Stimulated activated CD8-positive, alpha-beta memory T cell treated with anti-CD3 and anti-CD28 coated beads, Interleukin-7, amount 100 ng/mL, for 24 hours (primary cell): ENCODE results near the gene ARPIN.
"Not testable (repeated sequence)": the region's sequence is repeated elsewhere in the genome, so short reads cannot be mapped to it uniquely, and the experiment has no call there.

Experiments
- DNase-seq: peaks from one replicate; pipeline ENCODE4 v3.0.0-alpha.2; 2020; ENCODE audit warnings: low read depth

Gene ARPIN

GRCh38 chr15:89912674-89913396 is at the start of gene ARPIN:
ARPIN (minus strand) TSS chr15:89912952; CDS start chr15:89912835, 117 bp downstream.
- DNase-seq: no peak

- no peak for DNase-seq
Measured at GRCh38 chr15:89958107-89958805, 45.5 kb upstream of the ARPIN start.

DNA sequence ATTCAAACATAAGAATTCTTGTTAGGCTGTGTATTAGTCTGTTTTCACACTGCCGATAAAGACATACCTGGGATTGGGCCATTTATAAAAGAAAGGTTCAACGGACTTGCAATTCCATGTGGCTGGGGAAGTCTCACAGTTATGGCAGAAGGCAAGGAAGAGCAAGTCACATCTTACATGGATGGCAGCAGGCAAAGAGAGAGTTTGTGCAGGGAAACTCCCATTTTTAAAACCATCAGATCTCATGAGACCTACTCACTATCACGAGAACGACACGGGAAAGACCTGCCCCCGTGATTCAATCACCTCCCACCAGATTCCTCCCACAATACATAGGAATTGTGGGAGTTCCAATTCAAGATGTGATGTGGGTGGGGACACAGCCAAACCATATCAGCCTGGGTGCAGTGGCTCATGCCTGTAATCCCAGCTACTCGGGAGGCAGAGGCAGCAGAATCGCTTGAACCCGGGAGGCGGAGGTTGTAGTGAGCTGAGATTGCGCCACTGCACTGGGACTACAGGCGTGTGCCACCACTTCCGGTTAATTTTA is 42.8 kb upstream of the ARPIN start:
- DNase-seq: not testable (repeated sequence)

DNA sequence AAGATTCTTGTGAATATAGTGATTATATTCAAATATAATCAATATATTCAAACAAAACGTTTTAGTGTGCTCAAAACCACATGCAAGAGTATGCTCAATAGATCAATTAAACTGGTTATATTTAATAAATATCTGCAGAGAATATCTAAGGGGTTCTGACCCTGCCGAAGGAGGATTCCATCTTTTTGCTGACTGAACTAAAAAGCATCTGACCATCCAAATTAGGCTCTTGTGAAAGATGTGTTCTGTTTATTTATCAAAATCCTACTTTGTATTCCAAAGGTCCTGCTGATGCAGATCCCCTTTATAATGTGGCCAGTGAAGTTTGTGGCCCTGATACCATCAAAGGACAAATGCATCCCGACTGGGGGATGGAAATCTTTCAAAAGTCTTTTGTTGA is 41.8 kb upstream of the ARPIN start:
- DNase-seq: no peak

DNA sequence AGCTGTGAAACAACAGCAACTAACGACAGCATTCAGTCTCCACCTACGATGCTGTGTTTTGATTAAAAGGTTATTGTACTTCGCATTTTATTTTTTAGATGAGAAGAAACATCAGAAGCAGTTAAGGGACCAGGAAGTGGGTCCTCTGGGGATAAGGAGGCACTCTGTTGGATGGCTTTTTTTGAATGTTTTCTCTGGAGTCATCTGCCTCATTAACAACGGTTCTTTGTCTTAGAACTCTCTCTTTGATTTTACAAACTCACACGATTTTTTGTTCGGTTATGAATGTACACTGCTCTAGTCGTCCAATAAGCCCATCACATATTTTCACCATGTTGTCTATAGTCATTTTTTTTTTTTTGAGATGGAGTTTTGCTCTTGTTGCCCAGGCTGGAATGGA is 36.0 kb upstream of the ARPIN start:
- DNase-seq: no peak

DNA sequence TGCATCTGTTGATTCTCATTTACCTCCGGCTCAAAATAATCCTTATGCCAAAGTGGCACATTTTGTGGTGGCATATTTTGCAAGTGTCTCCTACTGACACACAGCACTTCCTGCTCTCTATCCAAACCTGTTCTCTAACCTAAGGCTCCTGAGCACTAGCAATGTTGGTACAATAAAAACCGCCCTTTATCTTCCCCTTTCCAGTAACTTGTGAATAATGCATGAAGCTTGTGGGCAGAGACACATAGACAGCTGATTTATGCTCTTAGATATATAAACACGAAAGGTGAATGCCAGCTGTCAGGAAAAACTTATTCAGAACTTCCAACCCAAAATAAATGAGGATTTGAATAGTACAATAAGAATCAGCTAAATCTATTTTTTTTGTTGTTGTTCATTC is 34.6 kb upstream of the ARPIN start:
- no peak for DNase-seq

GRCh38 chr15:89946681-89947299 is 34.0 kb upstream of the ARPIN start:
- DNase-seq: no peak

- not testable (repeated sequence) for DNase-seq
Measured at GRCh38 chr15:89943721-89944120, 31.0 kb upstream of the ARPIN start.

DNA sequence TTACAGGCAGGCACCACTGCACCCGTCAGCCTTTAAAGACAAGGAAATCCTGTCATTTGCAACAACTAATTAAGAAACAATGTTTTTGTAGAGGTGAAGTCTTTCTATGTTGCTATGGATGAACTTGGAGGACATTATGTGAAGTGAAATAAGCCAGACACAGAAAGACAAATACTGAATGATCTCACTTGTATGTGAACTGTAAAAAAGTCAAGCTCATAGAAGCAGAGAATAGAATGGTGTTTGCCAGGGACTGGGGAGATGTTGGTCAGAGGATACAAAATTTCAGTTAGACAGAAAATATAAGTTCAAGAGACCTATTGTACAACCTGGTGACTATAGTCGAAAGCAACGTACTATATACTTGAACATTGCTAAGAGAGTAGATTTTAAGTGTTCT is 27.2 kb upstream of the ARPIN start:
- DNase-seq: no peak

DNA sequence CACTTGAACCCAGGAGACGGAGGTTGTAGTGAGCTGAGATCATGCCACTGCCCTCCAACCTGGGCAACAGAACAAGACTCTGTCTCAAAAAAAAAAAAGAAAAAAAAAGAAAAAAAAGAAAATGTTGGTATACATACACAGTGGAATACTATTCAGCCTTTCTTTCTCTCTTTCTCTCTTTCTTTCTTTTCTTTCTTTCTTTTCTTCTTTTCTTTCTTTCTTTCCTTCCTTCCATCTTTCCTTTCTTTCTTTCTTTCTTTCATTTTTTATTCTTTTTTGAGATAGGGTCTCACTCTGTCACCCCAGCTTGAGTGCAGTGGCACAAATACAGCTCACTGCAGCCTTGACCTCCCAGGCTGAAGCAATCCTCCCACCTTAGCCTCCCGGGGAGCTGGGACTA is 26.6 kb upstream of the ARPIN start:
- not testable (repeated sequence) for DNase-seq

DNA sequence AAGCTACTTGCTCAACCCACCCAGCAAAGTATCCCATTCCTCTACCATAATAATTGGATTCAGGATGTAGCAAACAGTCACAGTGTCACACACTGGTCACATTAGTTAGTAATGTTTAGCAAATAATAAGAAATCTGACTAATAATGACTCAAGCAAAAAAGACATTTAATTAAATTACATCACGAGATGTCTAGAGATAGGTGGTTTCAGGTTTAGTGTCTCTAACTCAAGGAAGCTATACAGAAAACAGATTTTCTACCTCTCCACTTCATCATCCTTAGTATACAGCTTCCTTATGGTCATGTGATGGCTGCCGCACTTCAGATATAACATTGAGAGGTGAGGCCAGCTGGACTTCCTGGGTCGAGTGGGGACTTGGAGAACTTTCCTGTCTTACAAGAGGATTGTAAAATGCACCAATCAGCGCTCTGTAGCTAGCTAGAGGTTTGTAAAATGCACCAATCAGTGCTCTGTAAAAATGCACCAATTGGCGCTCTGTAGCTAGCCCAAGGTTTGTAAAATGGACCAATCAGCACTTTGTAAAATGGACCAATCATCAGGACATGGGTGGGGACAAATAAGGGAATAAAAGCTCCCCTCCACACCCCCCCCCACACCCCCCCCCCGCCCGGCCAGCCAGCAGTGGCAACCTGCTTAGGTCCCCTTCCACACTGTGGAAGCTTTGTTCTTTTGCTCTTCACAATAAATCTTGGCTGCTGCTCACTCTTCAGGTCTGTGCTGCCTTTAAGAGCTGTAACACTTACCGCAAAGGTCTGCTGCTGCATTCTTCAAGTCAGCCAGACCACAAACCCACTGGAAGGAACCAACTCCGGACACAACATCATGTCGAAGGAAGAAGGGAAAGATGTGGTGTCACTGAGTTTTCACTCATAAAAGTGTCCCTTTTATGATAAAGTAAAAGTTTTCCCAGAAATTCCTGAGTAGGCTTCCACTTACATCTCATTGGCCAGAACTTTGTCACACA is 24.9 kb upstream of the ARPIN start:
- DNase-seq: no peak

DNA sequence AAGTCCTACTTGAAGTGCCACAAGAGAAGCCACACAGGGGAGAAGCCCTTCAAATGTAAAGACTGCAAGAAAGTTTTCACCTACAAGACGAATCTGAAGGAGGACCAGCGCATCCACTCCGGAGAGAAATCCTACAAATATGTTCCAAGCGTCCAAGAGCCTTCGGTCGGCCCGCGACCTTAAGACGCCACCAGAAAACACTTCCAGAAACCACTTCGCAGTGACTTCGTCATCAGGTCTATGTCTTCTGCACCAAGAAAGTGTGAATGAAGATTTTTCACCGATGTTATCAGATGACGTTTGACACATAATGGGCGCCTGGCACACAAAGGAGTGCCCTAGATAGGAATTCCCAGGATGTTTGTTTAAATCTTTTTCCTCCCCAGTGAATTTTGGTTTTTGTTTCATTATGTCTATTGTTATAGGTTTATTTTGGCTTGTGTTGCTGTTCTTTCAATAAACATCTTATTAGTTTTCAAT is 24.1 kb upstream of the ARPIN start:
- DNase-seq: no peak

- DNase-seq: peak; percentile 4
Measured at GRCh38 chr15:89936051-89936785, 23.5 kb upstream of the ARPIN start.

DNA sequence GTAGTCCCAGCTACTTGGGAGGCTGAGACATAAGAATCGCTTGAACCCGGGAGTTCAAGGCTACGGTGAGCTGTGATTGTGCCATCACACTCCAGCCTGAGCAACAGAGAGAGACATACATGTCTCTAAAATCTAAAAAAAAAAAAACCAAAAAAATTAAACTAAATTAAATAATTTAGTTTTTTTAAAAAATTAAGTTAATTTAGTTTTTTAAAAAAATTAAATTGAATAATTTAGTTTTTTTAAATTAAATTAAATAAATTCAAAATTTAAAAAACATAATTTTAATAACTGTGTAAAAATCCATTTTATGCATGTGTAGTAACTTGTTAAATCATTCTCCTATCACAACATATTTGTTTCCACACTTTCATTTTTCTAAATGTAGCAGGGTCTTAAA is 20.1 kb upstream of the ARPIN start:
- DNase-seq: no peak

DNA sequence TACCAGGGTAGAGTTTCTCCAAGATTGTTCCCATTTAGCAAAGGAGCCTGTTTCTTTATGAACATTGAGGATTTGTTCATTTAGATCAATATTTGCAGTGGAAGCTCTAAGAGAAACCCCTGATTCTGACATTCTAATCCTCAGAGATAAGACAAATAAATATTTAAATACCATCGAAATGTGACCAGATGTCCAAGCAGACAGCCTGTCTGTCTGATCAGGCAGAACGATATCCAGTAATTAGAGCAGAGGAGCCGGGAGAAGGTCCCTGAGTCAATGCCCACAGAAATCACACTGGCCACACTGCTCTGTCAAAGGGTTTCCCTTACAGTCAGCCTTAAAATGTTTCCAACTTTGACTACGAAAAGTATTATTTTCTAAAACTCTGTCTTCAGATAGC is 15.7 kb upstream of the ARPIN start:
- no peak for DNase-seq

DNA sequence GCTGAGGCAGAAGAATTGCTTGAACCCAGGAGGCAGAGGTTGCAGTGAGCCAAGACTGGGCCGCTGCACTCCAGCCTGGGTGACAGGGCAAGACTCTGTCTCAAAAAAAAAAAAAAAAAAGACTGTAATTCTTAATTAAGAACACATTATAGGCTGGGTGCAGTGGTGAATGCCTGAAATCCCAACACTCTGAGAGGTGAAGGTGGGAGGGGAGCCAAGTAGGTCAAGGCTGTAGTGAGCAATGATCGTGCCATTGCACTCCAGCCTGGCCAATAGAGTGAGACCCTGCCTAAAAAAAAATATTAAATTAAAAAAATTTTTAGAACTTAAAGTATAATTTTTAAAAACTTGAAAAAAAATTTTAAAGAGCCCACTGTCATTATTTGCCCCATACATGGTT is 13.4 kb upstream of the ARPIN start:
- no peak for DNase-seq

DNA sequence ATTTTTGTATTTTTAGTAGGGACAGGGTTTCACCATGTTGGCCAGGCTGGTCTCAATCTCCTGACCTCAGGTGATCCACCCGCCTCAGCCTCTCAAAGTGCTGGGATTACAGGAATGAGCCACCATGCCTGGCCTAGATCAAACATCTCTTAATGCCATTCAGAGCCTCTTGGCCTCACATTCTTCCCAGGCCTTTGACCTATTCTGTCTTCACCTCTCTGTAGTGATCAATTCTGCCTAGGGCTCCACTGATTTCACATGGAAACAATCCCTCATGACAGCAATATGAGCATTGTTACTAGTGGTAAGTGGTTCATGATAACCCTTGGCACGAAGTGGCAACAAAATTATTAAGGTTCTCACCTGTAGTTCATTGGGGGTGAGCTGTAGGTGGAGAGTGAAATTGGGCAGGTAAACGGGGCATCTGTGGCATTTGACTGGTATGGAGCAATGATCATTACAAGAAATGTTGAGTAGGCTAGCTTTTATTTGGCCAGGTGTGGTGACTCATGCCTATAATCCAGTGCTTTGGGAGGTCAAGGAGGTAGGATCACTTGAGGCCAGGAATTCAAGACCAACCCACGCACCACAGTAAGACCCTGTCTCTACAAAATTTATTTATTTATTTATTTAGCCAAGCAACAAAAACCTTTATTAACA is 4.8 kb upstream of the ARPIN start:
- DNase-seq: no peak

DNA sequence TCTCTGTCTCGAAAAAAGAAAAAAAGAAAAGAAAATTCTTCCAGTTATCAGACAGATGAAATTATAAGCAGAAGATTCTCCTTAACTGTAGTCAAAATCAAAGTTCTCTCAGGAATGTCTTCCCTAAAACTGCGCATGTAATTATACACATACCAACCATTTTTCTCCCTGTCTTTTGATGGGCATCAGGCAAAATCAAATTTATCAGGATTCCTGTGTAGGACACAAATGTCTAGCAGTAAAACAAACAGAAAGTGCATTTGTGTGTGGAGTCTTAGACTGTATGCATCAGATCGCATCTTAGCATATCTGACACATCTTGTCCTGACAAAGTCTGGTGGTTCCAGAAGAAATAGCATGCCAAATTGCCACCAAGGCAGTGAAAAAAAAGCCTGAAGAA is 3.9 kb upstream of the ARPIN start:
- DNase-seq: no peak

DNA sequence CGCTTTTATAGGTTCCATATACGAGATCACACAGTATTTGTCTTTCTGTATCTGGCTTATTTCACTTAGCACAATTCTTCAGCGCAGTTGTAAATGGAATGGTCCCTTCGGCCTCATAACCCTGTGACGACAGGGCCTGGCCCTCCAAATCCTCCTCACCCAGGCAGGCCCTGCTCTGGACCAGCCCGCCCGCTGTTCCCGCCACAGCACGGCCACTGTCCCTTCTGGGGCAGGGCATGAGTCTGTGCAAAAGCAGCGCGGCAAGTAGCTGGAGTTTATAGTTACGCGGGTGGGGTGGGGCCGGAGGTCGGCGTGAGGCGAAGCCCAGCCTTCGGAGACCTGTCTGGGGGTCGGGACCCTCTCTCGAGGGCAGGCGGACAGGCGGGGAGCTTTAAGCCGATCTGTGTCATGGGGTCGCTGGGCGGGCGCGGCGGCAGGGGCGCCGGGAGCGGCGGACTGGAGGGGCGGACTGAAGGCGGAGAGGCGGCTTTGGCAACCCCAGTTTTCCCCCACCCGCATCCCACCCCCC is 543 bp downstream of the ARPIN start:
- no peak for DNase-seq
